Right lobe of liver (tissue), 6 donors: ENCODE data around the gene RTL1. TPM values are rescaled to one million over a fixed set of nuclear protein-coding genes. Genes with fewer than 3 reads are reported as not detected.

ENCODE experiments used
- ATAC-seq, 4 donors: fragments of 200-7000 bp; cut with Tn5 transposase; one replicate each; pipeline ENCODE4 v1.9.1; 2020; ENCODE audit warnings: mild to moderate bottlenecking in 4 of 4, moderate library complexity in 4 of 4
- DNase-seq, 3 donors: peaks; one replicate each; pipeline ENCODE4 v3.0.0-alpha.2; 2020
- H3K27ac ChIP-seq, 3 donors: fragments of 200-600 bp; one replicate each; pipeline ENCODE4 v1.8.0; 2022
- H3K27me3 ChIP-seq, 2 donors: fragments of 200-600 bp; one replicate each; pipeline ENCODE4 v1.8.0; 2022
- H3K36me3 ChIP-seq, 4 donors: fragments of 200-600 bp; sonication (generic) in 1 of 4; one replicate each; pipeline versions ENCODE4 v1.5.1 to v1.8.0; 2017 to 2022; ENCODE audit warnings: control low read depth in 1 of 4
- H3K4me1 ChIP-seq, 4 donors: fragments of 200-600 bp; sonication (generic) in 1 of 4; one replicate each; pipeline versions ENCODE4 v1.5.1 to v1.8.0; 2017 to 2022; ENCODE audit warnings: control low read depth in 1 of 4
- H3K4me3 ChIP-seq, 3 donors: fragments of 200-600 bp; one replicate each; pipeline ENCODE4 v1.8.0; 2022
- H3K9me3 ChIP-seq, 4 donors: fragments of 200-600 bp; sonication (generic) in 1 of 4; one replicate each; pipeline versions ENCODE4 v1.5.1 to v1.8.0; 2017 to 2022; ENCODE audit warnings: control low read depth in 1 of 4
- POLR2A ChIP-seq: fragments of 450-650 bp; IDR thresholded peaks from one replicate; pipeline ENCODE4 v1.6.1; 2017; ENCODE audit warnings: antibody characterized with exemption, mild to moderate bottlenecking
- WGBS: methylation state at CpG from one replicate; pipeline ENCODE4 v1.1.6; 2018; ENCODE audit warnings: low coverage, low lambda C conversion rate; ENCODE audit not compliant: insufficient coverage; ENCODE audit errors: missing lambda C conversion rate; 5-methylcytosine and 5-hydroxymethylcytosine counted together
- intact Hi-C, 2 donors: fragments of 100-400 bp; cut with DNase I; formaldehyde crosslinking; loops; one replicate each; pipeline versions ENCODE4 v1.11.2 to v1.14.1; 2022
- total RNA-seq, 6 experiments: library from RNA; depleted of rRNA in 2 of 6; stranded (reverse); fragments of >200 nt in 2 of 6; fragmentation: NEBNext Ultra II Directional in 3 of 6; extraction: Animal tissue kit (Norgen Biotek cat#: 25700) in 3 of 6; gene quantifications; one replicate each; pipeline versions ENCODE4 v1.1.0 to v1.2.4, GENCODE V29; 2016 to 2023
- TF ChIP-seq, protein P1 (sequence below), 4 donors: fragments of 200-600 bp in 3 of 4; fragments of 450-650 bp in 1 of 4; IDR thresholded peaks; one replicate each; pipeline versions ENCODE4 v1.5.1 to v1.8.0; 2016 to 2022; ENCODE audit warnings: antibody characterized with exemption in 4 of 4, mild to moderate bottlenecking in 2 of 4
- donor health status: DM: no; HTN: yes; CAD: no.
- donor health status: DM: no; HTN: no; CAD: no.
- donor health status: DM: no; HTN: no; CAD: no.
- donor health status: DM: no; HTN: yes; CAD: no.
- donor health status: DM: no; HTN: yes; CAD: no.

Gene RTL1
- total RNA-seq, 6 experiments from 2014 or later: 0.04 TPM; not detected in 5

DNA sequence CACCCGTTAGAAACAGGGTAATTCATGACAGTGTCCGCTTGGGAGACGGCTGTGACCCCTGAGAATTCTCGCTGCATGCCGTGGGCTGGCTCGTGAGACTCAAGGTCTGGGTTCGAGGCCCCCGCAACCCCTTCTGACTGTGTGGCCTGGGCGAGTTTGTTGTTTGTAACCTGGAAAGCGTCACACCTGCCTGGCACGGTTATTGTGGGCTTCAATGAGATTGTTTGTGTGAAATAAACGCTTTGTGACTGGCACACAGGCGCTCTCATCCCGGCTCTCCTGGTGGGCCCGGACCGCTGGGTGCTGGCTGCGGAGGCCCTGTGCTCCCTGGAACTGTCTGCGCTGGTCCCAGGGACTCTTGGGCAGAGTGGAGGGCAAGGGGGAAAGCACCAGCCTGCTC is 43.7 kb downstream of the RTL1 start:
- Histone ChIP-seq H3K4me1 (no peaks in the 10 kb centered on the region), H3K4me3 (no peak overlapping the region), H3K27me3 (no peaks in the 10 kb centered on the region), H3K9me3 (no peaks in the 10 kb centered on the region), H3K27ac (no peak overlapping the region), H3K36me3 (no peaks in the 10 kb centered on the region)
- 90% methylated on average over 8 of the region's 18 CpGs for WGBS
- no peak for TF ChIP-seq POLR2A
- TF ChIP-seq, protein P1, sequence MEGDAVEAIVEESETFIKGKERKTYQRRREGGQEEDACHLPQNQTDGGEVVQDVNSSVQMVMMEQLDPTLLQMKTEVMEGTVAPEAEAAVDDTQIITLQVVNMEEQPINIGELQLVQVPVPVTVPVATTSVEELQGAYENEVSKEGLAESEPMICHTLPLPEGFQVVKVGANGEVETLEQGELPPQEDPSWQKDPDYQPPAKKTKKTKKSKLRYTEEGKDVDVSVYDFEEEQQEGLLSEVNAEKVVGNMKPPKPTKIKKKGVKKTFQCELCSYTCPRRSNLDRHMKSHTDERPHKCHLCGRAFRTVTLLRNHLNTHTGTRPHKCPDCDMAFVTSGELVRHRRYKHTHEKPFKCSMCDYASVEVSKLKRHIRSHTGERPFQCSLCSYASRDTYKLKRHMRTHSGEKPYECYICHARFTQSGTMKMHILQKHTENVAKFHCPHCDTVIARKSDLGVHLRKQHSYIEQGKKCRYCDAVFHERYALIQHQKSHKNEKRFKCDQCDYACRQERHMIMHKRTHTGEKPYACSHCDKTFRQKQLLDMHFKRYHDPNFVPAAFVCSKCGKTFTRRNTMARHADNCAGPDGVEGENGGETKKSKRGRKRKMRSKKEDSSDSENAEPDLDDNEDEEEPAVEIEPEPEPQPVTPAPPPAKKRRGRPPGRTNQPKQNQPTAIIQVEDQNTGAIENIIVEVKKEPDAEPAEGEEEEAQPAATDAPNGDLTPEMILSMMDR (IDR thresholded peaks at IDR 0.05): no peak
- DNase-seq: peak in 1 of 3 donors; percentile 32
- ATAC-seq: no peak
- intact Hi-C loops: loop anchor here (10.0 kb wide), 2 partner anchors 365 to 765 kb away; no protein-coding TSS in a partner anchor

DNA sequence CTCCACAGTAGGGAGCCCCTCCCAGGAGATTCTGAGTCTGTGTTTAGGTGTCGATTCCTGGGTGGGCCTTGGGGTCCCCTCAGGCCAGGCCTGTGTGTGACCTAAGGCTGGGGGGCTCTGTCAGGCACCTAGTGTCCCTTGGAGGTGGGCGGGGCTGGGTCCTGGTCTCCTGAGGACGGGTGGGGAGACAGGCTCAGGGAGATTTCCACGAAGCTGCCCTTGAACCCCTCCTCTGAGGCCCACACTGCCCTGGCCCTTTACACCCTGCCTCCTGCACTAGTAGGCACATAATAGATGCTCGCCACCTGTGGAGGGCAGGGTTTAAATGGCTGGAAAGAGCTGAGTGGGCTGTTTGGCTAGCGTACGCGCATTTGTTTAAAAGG is 44.7 kb downstream of the RTL1 start:
- WGBS: 58% methylated on average over 2 of the region's 8 CpGs
- no peaks in the 10 kb centered on the region for H3K4me1 ChIP-seq
- H3K27me3 ChIP-seq: no peaks in the 10 kb centered on the region
- no peak overlapping the region for H3K4me3 ChIP-seq
- intact Hi-C loops: loop anchor here (10.0 kb wide), 2 partner anchors 366 to 766 kb away; no protein-coding TSS in a partner anchor
- H3K9me3 ChIP-seq: no peaks in the 10 kb centered on the region
- TF ChIP-seq, protein P1 (IDR thresholded peaks at IDR 0.05): no peak
- TF ChIP-seq POLR2A: no peak
- H3K27ac ChIP-seq: no peak overlapping the region
- no peaks in the 10 kb centered on the region for H3K36me3 ChIP-seq
- ATAC-seq (no peak), DNase-seq (peak in 1 of 3 donors; percentile 35)

- Histone ChIP-seq H3K27me3 (no peaks in the 10 kb centered on the region), H3K4me1 (no peaks in the 10 kb centered on the region), H3K9me3 (no peaks in the 10 kb centered on the region), H3K27ac (no peak overlapping the region), H3K4me3 (no peak overlapping the region), H3K36me3 (no peaks in the 10 kb centered on the region)
- ATAC-seq (no peak), DNase-seq (peak in 1 of 3 donors; percentile 34)
- TF ChIP-seq, protein P1 (IDR thresholded peaks at IDR 0.05): no peak
- TF ChIP-seq POLR2A: no peak
- intact Hi-C loops: loop anchor here (10.0 kb wide), 2 partner anchors 367 to 767 kb away; no protein-coding TSS in a partner anchor
- 76% methylated on average over 12 of the region's 17 CpGs for WGBS
These were observed 45.3 kb downstream of the RTL1 start for GRCh38 chr14:100857923-100858837.

- 43% methylated on average over 12 of the region's 14 CpGs for WGBS
- intact Hi-C loops: loop anchor here (10.0 kb wide), 2 partner anchors 367 to 767 kb away; no protein-coding TSS in a partner anchor
- Histone ChIP-seq H3K4me3 (no peak overlapping the region), H3K27me3 (no peaks in the 10 kb centered on the region), H3K36me3 (no peaks in the 10 kb centered on the region), H3K4me1 (no peaks in the 10 kb centered on the region), H3K27ac (no peak overlapping the region), H3K9me3 (no peaks in the 10 kb centered on the region)
- ATAC-seq (no peak), DNase-seq (peak in 1 of 3 donors; percentile 12)
- TF ChIP-seq, protein P1 (IDR thresholded peaks at IDR 0.05): no peak
- TF ChIP-seq POLR2A: no peak
These were observed 46.1 kb downstream of the RTL1 start for GRCh38 chr14:100857233-100857922.
